Body of pancreas (tissue), 4 donors: ENCODE data around the gene MPDZ.

Experiments
- CTCF ChIP-seq, 7 experiments: fragments of 450-650 bp in 4 of 7; fragments of 200-600 bp in 3 of 7; sonication (generic) in 3 of 7; IDR thresholded peaks; one replicate each; pipeline ENCODE4 v1.5.1; 2016 to 2019; ENCODE audit warnings: antibody characterized with exemption in 7 of 7
- POLR2A ChIP-seq, 3 donors: fragments of 450-650 bp; IDR thresholded peaks; one replicate each; pipeline ENCODE4 v1.6.1; 2016; ENCODE audit warnings: antibody characterized with exemption in 3 of 3, mild to moderate bottlenecking in 2 of 3

DNA sequence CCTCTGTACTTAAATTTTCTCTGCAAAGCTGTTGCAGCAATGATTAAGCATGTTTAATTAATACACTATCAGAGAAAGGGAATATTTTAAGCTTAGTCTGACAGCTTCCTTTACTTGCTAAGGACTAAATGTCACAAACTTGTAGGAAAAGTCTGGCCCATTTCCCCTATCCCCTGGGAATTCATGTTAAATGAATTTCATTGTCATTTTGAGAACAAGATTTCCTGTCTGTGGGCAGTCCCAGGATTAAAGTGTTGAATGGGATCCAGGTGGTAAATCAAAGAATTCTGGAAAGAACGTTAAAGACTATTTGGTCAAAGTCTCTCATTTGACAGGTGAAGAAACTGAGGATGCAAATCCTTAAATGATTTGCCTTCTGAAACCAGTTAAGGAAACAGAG lies 214.8 kb downstream of the MPDZ start:
- TF ChIP-seq CTCF (IDR thresholded peaks at IDR 0.05) (no peak), POLR2A (IDR thresholded peaks at IDR 0.05) (no peak)
